Measurements from ENCODE around the gene ABCC1. TPM values are rescaled to one million over a fixed set of nuclear protein-coding genes. Genes with fewer than 3 reads are reported as not detected.

The ABCC1 gene
- polyA plus RNA-seq, 1 experiment = 69.7 TPM

DNA sequence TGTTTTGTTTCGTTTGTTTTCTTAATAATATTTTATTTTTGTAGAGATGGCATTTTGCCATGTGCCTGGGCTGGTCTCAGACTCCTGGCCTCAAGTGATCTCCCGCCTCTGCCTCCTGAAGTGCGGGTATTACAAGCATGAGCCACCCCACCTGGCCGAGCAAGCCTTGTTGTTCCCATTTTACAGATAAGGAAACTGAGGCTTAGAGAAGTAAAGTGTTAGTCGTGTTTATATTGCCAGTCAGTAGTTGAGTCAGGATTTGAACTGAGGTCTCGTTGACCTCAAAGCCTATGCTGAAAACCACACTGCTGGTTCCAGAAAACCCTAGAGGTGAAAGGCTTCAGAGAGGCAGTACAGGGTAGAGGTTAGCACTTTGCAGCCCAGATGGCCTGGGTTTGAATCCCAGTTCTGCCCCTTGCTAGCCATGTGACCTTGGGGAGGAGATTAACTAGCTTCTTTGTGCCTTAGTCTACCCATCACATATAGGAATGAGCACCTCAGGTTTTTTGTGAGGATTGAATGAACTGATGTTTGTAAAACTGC lies 171.8 kb downstream of the ABCC1 start:
- no peak overlapping the region for H3K4me3 ChIP-seq (ENCODE audit: low read depth, low read length)
- no peak overlapping the region for H3K27ac ChIP-seq (ENCODE audit: low read depth, low read length)
- TF ChIP-seq, protein P1, sequence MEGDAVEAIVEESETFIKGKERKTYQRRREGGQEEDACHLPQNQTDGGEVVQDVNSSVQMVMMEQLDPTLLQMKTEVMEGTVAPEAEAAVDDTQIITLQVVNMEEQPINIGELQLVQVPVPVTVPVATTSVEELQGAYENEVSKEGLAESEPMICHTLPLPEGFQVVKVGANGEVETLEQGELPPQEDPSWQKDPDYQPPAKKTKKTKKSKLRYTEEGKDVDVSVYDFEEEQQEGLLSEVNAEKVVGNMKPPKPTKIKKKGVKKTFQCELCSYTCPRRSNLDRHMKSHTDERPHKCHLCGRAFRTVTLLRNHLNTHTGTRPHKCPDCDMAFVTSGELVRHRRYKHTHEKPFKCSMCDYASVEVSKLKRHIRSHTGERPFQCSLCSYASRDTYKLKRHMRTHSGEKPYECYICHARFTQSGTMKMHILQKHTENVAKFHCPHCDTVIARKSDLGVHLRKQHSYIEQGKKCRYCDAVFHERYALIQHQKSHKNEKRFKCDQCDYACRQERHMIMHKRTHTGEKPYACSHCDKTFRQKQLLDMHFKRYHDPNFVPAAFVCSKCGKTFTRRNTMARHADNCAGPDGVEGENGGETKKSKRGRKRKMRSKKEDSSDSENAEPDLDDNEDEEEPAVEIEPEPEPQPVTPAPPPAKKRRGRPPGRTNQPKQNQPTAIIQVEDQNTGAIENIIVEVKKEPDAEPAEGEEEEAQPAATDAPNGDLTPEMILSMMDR (IDR thresholded peaks at IDR 0.05; ENCODE audit: low read depth, low read length) = no peak
- CTCF ChIA-PET = no interaction called here
- peaks cover 27% of the 10 kb centered on the region for H3K9me3 ChIP-seq (ENCODE audit: control insufficient read depth, insufficient read depth, low read length)
- DNase-seq (ENCODE audit: low read depth, low spot score) = no peak
- H3K27me3 ChIP-seq (ENCODE audit: control insufficient read depth, insufficient read depth, low read length) = no peaks in the 10 kb centered on the region
- POLR2A ChIA-PET = no interaction called here

DNA sequence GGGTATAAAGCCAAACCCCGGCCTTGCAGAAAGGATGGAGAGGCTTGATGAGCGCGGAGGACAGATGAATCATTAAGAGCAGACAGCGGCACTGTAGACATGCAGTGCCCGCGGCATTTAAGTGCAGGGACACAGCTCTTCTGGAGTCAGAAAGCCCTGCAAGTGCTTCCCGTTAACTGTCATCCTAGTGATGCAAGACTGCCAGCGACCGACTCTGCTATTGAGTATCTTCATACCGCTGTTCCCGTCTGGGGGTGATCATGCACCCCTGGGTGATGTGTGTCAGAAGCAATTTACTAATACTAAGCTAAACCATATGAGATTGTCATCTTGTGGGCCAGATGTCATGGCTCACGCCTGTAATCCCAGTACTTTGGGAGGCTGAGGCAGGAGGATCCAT lies 172.8 kb downstream of the ABCC1 start:
- ChIA-PET POLR2A (interaction anchor here (0.6 to 0.7 kb wide), 2 partner anchors 234 to 432 kb away, joined by 3 to 5 read pairs; partner anchors contain the start of gene CEP20), CTCF (interaction anchor here (0.7 kb wide), 1 partner anchor 414 kb away, joined by 3 read pairs; no protein-coding TSS in a partner anchor)
- TF ChIP-seq, protein P1 (IDR thresholded peaks at IDR 0.05; ENCODE audit: low read depth, low read length) = no peak
- no peaks in the 10 kb centered on the region for H3K27me3 ChIP-seq (ENCODE audit: control insufficient read depth, insufficient read depth, low read length)
- no peak for DNase-seq (ENCODE audit: low read depth, low spot score)
- no peak overlapping the region for H3K4me3 ChIP-seq (ENCODE audit: low read depth, low read length)
- H3K9me3 ChIP-seq (ENCODE audit: control insufficient read depth, insufficient read depth, low read length) = peaks cover 27% of the 10 kb centered on the region
- H3K27ac ChIP-seq (ENCODE audit: low read depth, low read length) = no peak overlapping the region

DNA sequence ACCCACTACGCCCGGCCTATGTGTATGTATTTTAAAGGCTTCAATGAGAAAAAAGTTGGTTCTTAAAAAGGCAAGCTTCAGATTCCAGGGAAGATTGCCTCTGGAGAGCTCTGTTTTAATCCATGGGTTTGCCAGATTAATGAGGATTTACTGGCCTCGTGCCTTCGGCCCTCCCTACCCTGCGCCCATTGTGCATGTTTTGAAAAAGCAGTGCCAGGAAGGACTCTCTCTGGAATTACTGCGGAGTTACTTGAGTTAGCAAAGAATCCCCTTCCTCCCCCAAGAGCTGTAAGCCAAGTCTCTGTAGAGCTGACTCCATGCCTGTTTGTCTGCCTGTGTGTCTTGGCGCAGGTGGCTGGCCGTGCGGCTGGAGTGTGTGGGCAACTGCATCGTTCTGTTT lies 175.0 kb downstream of the ABCC1 start:
- H3K9me3 ChIP-seq (ENCODE audit: control insufficient read depth, insufficient read depth, low read length) = peaks cover 25% of the 10 kb centered on the region
- no peaks in the 10 kb centered on the region for H3K27me3 ChIP-seq (ENCODE audit: control insufficient read depth, insufficient read depth, low read length)
- POLR2A ChIA-PET = no interaction called here
- H3K27ac ChIP-seq (ENCODE audit: low read depth, low read length) = no peak overlapping the region
- CTCF ChIA-PET = no interaction called here
- TF ChIP-seq, protein P1 (IDR thresholded peaks at IDR 0.05; ENCODE audit: low read depth, low read length) = no peak
- H3K4me3 ChIP-seq (ENCODE audit: low read depth, low read length) = no peak overlapping the region
- no peak for DNase-seq (ENCODE audit: low read depth, low spot score)

DNA sequence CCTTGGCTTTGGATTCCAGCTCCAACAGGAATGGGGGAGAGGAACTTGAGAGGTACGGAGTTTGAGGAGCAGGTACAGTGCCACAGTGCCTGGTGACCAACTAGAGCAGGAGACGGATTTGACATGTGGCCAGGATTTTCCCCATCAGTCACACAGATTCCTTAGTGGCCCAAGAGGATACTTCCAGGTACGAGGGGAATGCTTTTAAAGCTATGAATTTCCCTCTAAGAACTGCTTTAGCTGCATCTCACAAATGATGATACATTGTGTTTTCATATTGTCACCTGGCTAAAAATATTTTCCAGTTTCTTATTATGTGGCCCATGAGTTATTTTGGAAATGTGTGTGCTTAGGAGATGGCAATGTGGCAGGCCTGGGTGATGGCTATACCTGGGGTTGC lies 175.6 kb downstream of the ABCC1 start:
- Histone ChIP-seq H3K4me3 (ENCODE audit: low read depth, low read length) (no peak overlapping the region), H3K27me3 (ENCODE audit: control insufficient read depth, insufficient read depth, low read length) (no peaks in the 10 kb centered on the region), H3K9me3 (ENCODE audit: control insufficient read depth, insufficient read depth, low read length) (peaks cover 25% of the 10 kb centered on the region), H3K27ac (ENCODE audit: low read depth, low read length) (no peak overlapping the region)
- DNase-seq (ENCODE audit: low read depth, low spot score) = no peak
- ChIA-PET CTCF (no interaction called here), POLR2A (no interaction called here)
- TF ChIP-seq, protein P1 (IDR thresholded peaks at IDR 0.05; ENCODE audit: low read depth, low read length) = no peak

DNA sequence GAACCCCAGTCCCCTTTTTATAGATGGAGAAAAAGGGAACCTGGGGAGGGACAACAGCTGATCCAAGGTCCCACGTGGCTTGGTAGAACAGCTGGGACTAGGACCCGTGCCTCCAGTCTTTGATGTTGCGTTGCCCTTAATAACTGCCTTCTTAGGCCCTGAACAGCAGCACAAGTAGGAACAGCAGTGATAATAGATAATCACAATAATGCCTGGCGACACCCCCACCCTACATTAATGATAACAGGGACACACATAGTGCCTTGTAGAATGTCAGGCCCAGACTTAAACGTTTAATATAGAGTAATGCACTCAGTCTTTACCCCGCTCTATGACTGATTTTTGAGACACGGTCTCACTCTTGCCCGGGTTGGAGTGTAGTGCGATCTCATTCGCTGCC lies 177.5 kb downstream of the ABCC1 start:
- TF ChIP-seq, protein P1 (IDR thresholded peaks at IDR 0.05; ENCODE audit: low read depth, low read length) = no peak
- ChIA-PET POLR2A (no interaction called here), CTCF (interaction anchor here (1.4 to 1.7 kb wide), 5 partner anchors 160 to 364 kb away, joined by 3 to 10 read pairs (median 3); no protein-coding TSS in a partner anchor)

More for the DNA sequence above, 177.5 kb downstream of the ABCC1 start:
- DNase-seq (ENCODE audit: low read depth, low spot score) = no peak
- Histone ChIP-seq H3K4me3 (ENCODE audit: low read depth, low read length) (no peak overlapping the region), H3K27me3 (ENCODE audit: control insufficient read depth, insufficient read depth, low read length) (no peaks in the 10 kb centered on the region), H3K27ac (ENCODE audit: low read depth, low read length) (no peak overlapping the region), H3K9me3 (ENCODE audit: control insufficient read depth, insufficient read depth, low read length) (peaks cover 23% of the 10 kb centered on the region)

All from AG04450 (cell line).